A549 (cell line): ENCODE measurements around the gene RRM1. TPM values are rescaled to one million over a fixed set of nuclear protein-coding genes. Genes with fewer than 3 reads are reported as not detected.

Source experiments
- ATAC-seq, 2 experiments: fragments of 200-7000 bp in 1 of 2; fragments of >200 bp in 1 of 2; cut with Nextera tagmentation in 1 of 2; cut with Tn5 transposase in 1 of 2; 3 replicates each; pipeline versions ENCODE4 v1.8.0 to v1.9.1; 2018 to 2020; ENCODE audit warnings: mild to moderate bottlenecking in 1 of 2, moderate library complexity in 1 of 2
- CTCF ChIA-PET: fragments of 300-600 bp; sonication (Branson Sonifier 250); formaldehyde crosslinking; extraction: SDS; loops from one replicate; lab custom pipeline; 2021; ENCODE audit warnings: antibody characterized with exemption, inconsistent platforms; lab: Yijun Ruan, JAX
- POLR2A ChIA-PET: fragments of 350-600 bp; formaldehyde crosslinking; extraction: SDS; loops from one replicate; lab custom pipeline; 2021; ENCODE audit warnings: antibody characterized with exemption, inconsistent platforms; lab: Yijun Ruan, JAX
- DNase-seq, 2 experiments: peaks; one replicate each; pipeline versions ENCODE4 v3.0.0 to v3.0.0-alpha.2; 2011 to 2016; ENCODE audit warnings: low read depth in 1 of 2, low spot score in 1 of 2
- FAIRE-seq: peaks from 2 replicates; lab custom pipeline; 2011; peaks lifted over from hg19 to GRCh38; lab: Jason Lieb, UNC
- H3K27ac ChIP-seq, 2 experiments: fragments of >200 bp; sonication (Bioruptor Twin); formaldehyde crosslinking; 3 replicates each; pipeline ENCODE4 v1.5.1; 2016 to 2017
- H3K4me1 ChIP-seq: fragments of >200 bp; sonication (Bioruptor Twin); formaldehyde crosslinking; 3 replicates; pipeline ENCODE4 v1.6.1; 2016
- H3K4me2 ChIP-seq: fragments of >200 bp; sonication (Bioruptor Twin); formaldehyde crosslinking; 3 replicates; pipeline ENCODE4 v1.6.1; 2016
- H3K4me3 ChIP-seq: fragments of >200 bp; sonication (Bioruptor Twin); formaldehyde crosslinking; 3 replicates; pipeline ENCODE4 v1.5.1; 2016
- H3K9me3 ChIP-seq: fragments of >200 bp; sonication (Bioruptor Twin); formaldehyde crosslinking; 3 replicates; pipeline ENCODE4 v1.6.1; 2016
- BHLHE40 ChIP-seq: IDR thresholded peaks from 2 replicates; pipeline ENCODE4 v1.6.1; 2012; ENCODE audit warnings: low read depth, low read length, inconsistent platforms
- CBX2 ChIP-seq: fragments of 200-600 bp; sonication (generic); IDR thresholded peaks from 2 replicates; pipeline ENCODE4 v1.6.1; 2016; ENCODE audit warnings: low read depth, mild to moderate bottlenecking, borderline replicate concordance
- CBX8 ChIP-seq: fragments of 200-600 bp; sonication (generic); IDR thresholded peaks from 2 replicates; pipeline ENCODE4 v1.6.1; 2016
- CHD4 ChIP-seq: fragments of 200-600 bp; sonication (generic); IDR thresholded peaks from 2 replicates; pipeline ENCODE4 v1.6.1; 2016; ENCODE audit warnings: antibody characterized with exemption, mild to moderate bottlenecking, borderline replicate concordance
- EHMT2 ChIP-seq: fragments of 200-600 bp; sonication (generic); IDR thresholded peaks from 2 replicates; pipeline ENCODE4 v1.6.1; 2016; ENCODE audit warnings: antibody characterized with exemption, low read depth, mild to moderate bottlenecking, moderate library complexity
- EP300 ChIP-seq, 2 experiments: fragments of >200 bp; sonication (Bioruptor Twin); formaldehyde crosslinking; IDR thresholded peaks; 2 replicates in 1 of 2; 3 replicates in 1 of 2; pipeline ENCODE4 v1.6.1; 2016 to 2017
- ESRRA ChIP-seq: fragments of 150-350 bp; IDR thresholded peaks from 2 replicates; pipeline ENCODE4 v1.6.1; 2014; ENCODE audit warnings: mild to moderate bottlenecking, low read length, borderline replicate concordance
- FOSL2 ChIP-seq, 2 experiments: fragments of 450-650 bp in 1 of 2; fragments of >200 bp in 1 of 2; sonication (Bioruptor Twin) in 1 of 2; formaldehyde crosslinking; IDR thresholded peaks; 2 replicates each; pipeline versions ENCODE4 v1.5.0 to v1.6.1; 2016 to 2020; ENCODE audit warnings: mild to moderate bottlenecking in 1 of 2, moderate library complexity in 1 of 2
- GATA3 ChIP-seq: IDR thresholded peaks from 2 replicates; pipeline ENCODE4 v1.6.1; 2012; ENCODE audit warnings: borderline replicate concordance
- HEYL ChIP-seq: fragments of 250-450 bp; sonication (Bioruptor Pico); IDR thresholded peaks from 2 replicates; pipeline ENCODE4 v1.8.0; 2021; ENCODE audit warnings: mild to moderate bottlenecking, moderate library complexity
- HOXA7 ChIP-seq: fragments of 250-450 bp; sonication (Bioruptor Pico); IDR thresholded peaks from 2 replicates; pipeline ENCODE4 v1.5.0; 2020; ENCODE audit warnings: mild to moderate bottlenecking, moderate library complexity
- HOXB13 ChIP-seq: fragments of 250-450 bp; sonication (Bioruptor Pico); IDR thresholded peaks from 2 replicates; pipeline ENCODE4 v1.5.0; 2020; ENCODE audit warnings: low read depth, mild to moderate bottlenecking, moderate library complexity
- JUNB ChIP-seq: fragments of >200 bp; sonication (Bioruptor Twin); formaldehyde crosslinking; IDR thresholded peaks from 2 replicates; pipeline ENCODE4 v1.6.1; 2016
- KDM1A ChIP-seq: fragments of 200-600 bp; sonication (generic); IDR thresholded peaks from 2 replicates; pipeline ENCODE4 v1.6.1; 2016; ENCODE audit warnings: low read depth, mild to moderate bottlenecking
- KDM5A ChIP-seq: fragments of 200-600 bp; sonication (generic); IDR thresholded peaks from 2 replicates; pipeline ENCODE4 v1.6.1; 2016; ENCODE audit warnings: antibody characterized with exemption, mild to moderate bottlenecking
- MYC ChIP-seq: IDR thresholded peaks from 2 replicates; pipeline ENCODE4 v1.6.1; 2012; ENCODE audit warnings: mild to moderate bottlenecking, inconsistent platforms, low read length, improper control_type of control experiment, borderline replicate concordance
- NFE2L2 ChIP-seq: fragments of 150-350 bp; conservative IDR thresholded peaks from 2 replicates; pipeline ENCODE4 v1.6.1; 2014; ENCODE audit warnings: low read length
- NPAS2 ChIP-seq: fragments of 250-450 bp; sonication (Bioruptor Pico); IDR thresholded peaks from 2 replicates; pipeline ENCODE4 v1.8.0; 2022; ENCODE audit warnings: mild to moderate bottlenecking, moderate library complexity, borderline replicate concordance
- NR3C1 ChIP-seq: fragments of >200 bp; sonication (Bioruptor Twin); formaldehyde crosslinking; IDR thresholded peaks from 3 replicates; pipeline ENCODE4 v1.6.1; 2017
- PHF8 ChIP-seq: fragments of 200-600 bp; sonication (generic); IDR thresholded peaks from 2 replicates; pipeline ENCODE4 v1.6.1; 2016; ENCODE audit warnings: low read depth, mild to moderate bottlenecking, antibody characterized with exemption, moderate library complexity, borderline replicate concordance
- RAD21 ChIP-seq, 2 experiments: fragments of >200 bp in 1 of 2; sonication (Bioruptor Twin) in 1 of 2; formaldehyde crosslinking in 1 of 2; IDR thresholded peaks in 1 of 2; conservative IDR thresholded peaks in 1 of 2; 2 replicates in 1 of 2; 3 replicates in 1 of 2; pipeline ENCODE4 v1.6.1; 2012 to 2018; ENCODE audit warnings: inconsistent platforms in 1 of 2
- RARB ChIP-seq: fragments of 250-450 bp; sonication (Bioruptor Pico); IDR thresholded peaks from 2 replicates; pipeline ENCODE4 v1.8.0; 2021; ENCODE audit warnings: mild to moderate bottlenecking, moderate library complexity
- RCOR1 ChIP-seq: fragments of 150-350 bp; IDR thresholded peaks from 2 replicates; pipeline ENCODE4 v1.6.1; 2014; ENCODE audit warnings: antibody characterized with exemption, low read length, low read depth
- RNF2 ChIP-seq: fragments of 200-600 bp; sonication (generic); IDR thresholded peaks from 2 replicates; pipeline ENCODE4 v1.6.1; 2016; ENCODE audit warnings: low read depth, mild to moderate bottlenecking, antibody characterized with exemption, moderate library complexity, borderline replicate concordance
- SMC3 ChIP-seq: fragments of >200 bp; sonication (Bioruptor Twin); formaldehyde crosslinking; IDR thresholded peaks from 3 replicates; pipeline ENCODE4 v1.6.1; 2018; ENCODE audit warnings: inconsistent platforms
- SREBF2 ChIP-seq: fragments of 450-650 bp; IDR thresholded peaks from 2 replicates; pipeline ENCODE4 v1.6.1; 2014; ENCODE audit warnings: mild to moderate bottlenecking, moderate library complexity
- TP53 ChIP-seq: fragments of 250-450 bp; sonication (Bioruptor Pico); IDR thresholded peaks from 2 replicates; pipeline ENCODE4 v1.5.0; 2021; ENCODE audit warnings: mild to moderate bottlenecking, moderate library complexity
- ZFP36 ChIP-seq: fragments of 450-650 bp; IDR thresholded peaks from 2 replicates; pipeline ENCODE4 v1.6.1; 2014; ENCODE audit warnings: borderline replicate concordance; ENCODE audit not compliant: partially characterized antibody
- ZSCAN20 ChIP-seq: fragments of 250-450 bp; sonication (Bioruptor Pico); IDR thresholded peaks from 2 replicates; pipeline ENCODE4 v1.8.0; 2022; ENCODE audit warnings: mild to moderate bottlenecking, moderate library complexity
- WGBS: methylation state at CpG from one replicate; pipeline ENCODE4 v1.1.6; 2017; ENCODE audit errors: missing lambda C conversion rate; 5-methylcytosine and 5-hydroxymethylcytosine counted together
- polyA plus RNA-seq, 4 experiments: library from polyadenylated mRNA; depleted of rRNA in 3 of 4; stranded (reverse); fragments of >200 nt; fragmentation: RNase III in 1 of 4; extraction: RNeasy Plus Mini Kit Qiagen cat#74134 plus additional on column Dnase treatment in 1 of 4; gene quantifications; 2 replicates in 3 of 4; 3 replicates in 1 of 4; pipeline ENCODE4 v1.2.3, GENCODE V29; 2011 to 2017
- TF ChIP-seq, protein P1 (sequence below): fragments of 150-350 bp; IDR thresholded peaks from 2 replicates; pipeline ENCODE4 v1.6.1; 2014; ENCODE audit warnings: low read depth, mild to moderate bottlenecking, low read length
- TF ChIP-seq, protein P2 (sequence below): IDR thresholded peaks from 2 replicates; pipeline ENCODE4 v1.6.1; 2012; ENCODE audit warnings: low read depth, borderline replicate concordance

The RRM1 gene
- polyA plus RNA-seq, 2 of the 4 experiments (the other 2 are of a cell fraction), result 91.4 to 120 TPM

GRCh38 chr11:4146070-4146771 is 51.6 kb downstream of the RRM1 start:
- 0 out of 3 replicates have a peak, but pooled peaks cover 1% of the 10 kb centered on the region for H3K9me3 ChIP-seq
- POLR2A ChIA-PET, result no interaction called here
- FAIRE-seq (no peak), ATAC-seq (peak in 1 of 2 experiments; percentile 19; a peak in 3 of 6 replicates), DNase-seq (no peak)
- no peak for TF ChIP-seq JUNB
- TF ChIP-seq PHF8, result no peak
- no peak for TF ChIP-seq NFE2L2
- no peak for TF ChIP-seq EP300 (IDR thresholded peaks at IDR 0.05)
- no peak for TF ChIP-seq BHLHE40
- TF ChIP-seq KDM1A, result no peak
- CTCF ChIA-PET, result no interaction called here
- WGBS, result 77% methylated on average over 7 of the region's 7 CpGs
- no peak overlapping the region for H3K4me2 ChIP-seq
- no peak overlapping the region for H3K27ac ChIP-seq
- no peaks in the 10 kb centered on the region for H3K4me1 ChIP-seq
- H3K4me3 ChIP-seq, result no peak overlapping the region

GRCh38 chr11:4146772-4147098 is 52.1 kb downstream of the RRM1 start:
- Histone ChIP-seq H3K9me3 (no peaks in the 10 kb centered on the region), H3K4me2 (no peak overlapping the region), H3K27ac (no peak overlapping the region), H3K4me3 (no peak overlapping the region), H3K4me1 (no peaks in the 10 kb centered on the region)
- ChIA-PET CTCF (no interaction called here), POLR2A (no interaction called here)
- FAIRE-seq (no peak), DNase-seq (no peak), ATAC-seq (no peak)
- TF ChIP-seq HOXB13 (no peak), TP53 (CRISPR knock-in tag) (no peak), SMC3 (no peak), EP300 (IDR thresholded peaks at IDR 0.05) (no peak), MYC (no peak), KDM5A (no peak), CBX8 (no peak), PHF8 (no peak), ZSCAN20 (no peak), CBX2 (no peak), CHD4 (no peak), JUNB (no peak)
- WGBS, result 97% methylated on average over 7 of the region's 7 CpGs

GRCh38 chr11:4154503-4154902 is 59.9 kb downstream of the RRM1 start:
- Histone ChIP-seq H3K9me3 (no peaks in the 10 kb centered on the region), H3K4me2 (no peak overlapping the region), H3K4me3 (no peak overlapping the region), H3K4me1 (no peaks in the 10 kb centered on the region)
- DNase-seq (no peak), ATAC-seq (no peak)
- POLR2A ChIA-PET, result no interaction called here
- TF ChIP-seq RAD21 (conservative IDR thresholded peaks at IDR 0.05 in 1 of 2, IDR thresholded peaks at IDR 0.05 in 1 of 2) (no peak), HEYL (no peak), SREBF2 (no peak)
- TF ChIP-seq, all 56 proteins: peak for 0
- CTCF ChIA-PET, result interaction anchor here (0.5 to 0.6 kb wide), 2 partner anchors 35 to 74 kb away, joined by 3 to 4 read pairs; no protein-coding TSS in a partner anchor
- H3K27ac ChIP-seq, result no peak overlapping the region
- no peak for FAIRE-seq

DNA sequence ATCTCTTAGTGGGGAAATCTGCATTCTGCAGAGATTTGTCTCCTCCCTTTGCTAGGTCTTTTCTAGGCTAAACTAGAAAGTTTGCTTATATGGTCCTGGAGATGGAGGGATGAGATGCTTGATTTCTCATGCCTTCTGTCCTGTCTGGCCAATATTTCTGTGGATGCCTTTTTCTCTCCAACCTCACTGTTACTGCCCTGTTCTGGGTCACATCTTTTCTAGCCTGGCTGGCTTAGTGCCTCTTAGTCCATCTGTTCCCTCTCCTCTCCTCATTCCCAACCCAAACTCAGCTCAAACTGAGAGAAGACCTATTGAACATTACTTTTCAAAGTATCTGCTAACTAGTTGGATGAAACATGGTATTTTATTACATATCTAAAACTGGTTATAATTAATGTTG is 62.0 kb downstream of the RRM1 start:
- H3K9me3 ChIP-seq, result no peaks in the 10 kb centered on the region
- no peak for FAIRE-seq
- no peak for DNase-seq
- H3K27ac ChIP-seq, result no peak overlapping the region
- no peak for ATAC-seq
- no peak overlapping the region for H3K4me2 ChIP-seq
- POLR2A ChIA-PET, result interaction anchor here (0.6 kb wide), 1 partner anchor 23 kb away, joined by 8 read pairs; no protein-coding TSS in a partner anchor
- H3K4me1 ChIP-seq, result no peaks in the 10 kb centered on the region
- no peak overlapping the region for H3K4me3 ChIP-seq
- CTCF ChIA-PET, result interaction anchor here (1.2 kb wide), 1 partner anchor 30 kb away, joined by 5 read pairs; no protein-coding TSS in a partner anchor
- TF ChIP-seq RCOR1, result no peak
- no peak for TF ChIP-seq BHLHE40
- no peak for TF ChIP-seq CBX2
- TF ChIP-seq, protein P1, sequence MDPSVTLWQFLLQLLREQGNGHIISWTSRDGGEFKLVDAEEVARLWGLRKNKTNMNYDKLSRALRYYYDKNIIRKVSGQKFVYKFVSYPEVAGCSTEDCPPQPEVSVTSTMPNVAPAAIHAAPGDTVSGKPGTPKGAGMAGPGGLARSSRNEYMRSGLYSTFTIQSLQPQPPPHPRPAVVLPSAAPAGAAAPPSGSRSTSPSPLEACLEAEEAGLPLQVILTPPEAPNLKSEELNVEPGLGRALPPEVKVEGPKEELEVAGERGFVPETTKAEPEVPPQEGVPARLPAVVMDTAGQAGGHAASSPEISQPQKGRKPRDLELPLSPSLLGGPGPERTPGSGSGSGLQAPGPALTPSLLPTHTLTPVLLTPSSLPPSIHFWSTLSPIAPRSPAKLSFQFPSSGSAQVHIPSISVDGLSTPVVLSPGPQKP, result no peak
- TF ChIP-seq, protein P2, sequence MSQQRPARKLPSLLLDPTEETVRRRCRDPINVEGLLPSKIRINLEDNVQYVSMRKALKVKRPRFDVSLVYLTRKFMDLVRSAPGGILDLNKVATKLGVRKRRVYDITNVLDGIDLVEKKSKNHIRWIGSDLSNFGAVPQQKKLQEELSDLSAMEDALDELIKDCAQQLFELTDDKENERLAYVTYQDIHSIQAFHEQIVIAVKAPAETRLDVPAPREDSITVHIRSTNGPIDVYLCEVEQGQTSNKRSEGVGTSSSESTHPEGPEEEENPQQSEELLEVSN, result no peak
- no peak for TF ChIP-seq SMC3
- no peak for TF ChIP-seq ESRRA
- TF ChIP-seq RARB (CRISPR knock-in tag), result no peak
- TF ChIP-seq FOSL2 (IDR thresholded peaks at IDR 0.05), result no peak
- no peak for TF ChIP-seq FOSL2 (CRISPR knock-in tag; IDR thresholded peaks at IDR 0.05)
- no peak for TF ChIP-seq NPAS2
- TF ChIP-seq HOXA7 (CRISPR knock-in tag), result no peak
- TF ChIP-seq HEYL, result no peak
- TF ChIP-seq NR3C1, result no peak
- TF ChIP-seq GATA3, result no peak
- no peak for TF ChIP-seq ZFP36
- no peak for TF ChIP-seq EHMT2
- TF ChIP-seq TP53 (CRISPR knock-in tag), result no peak
- TF ChIP-seq RNF2, result no peak
